ENCODE results near the gene DUSP16. TPM values are rescaled to one million over a fixed set of nuclear protein-coding genes. Genes with fewer than 3 reads are reported as not detected.
"Not testable (repeated sequence)": the region's sequence is repeated elsewhere in the genome, so short reads cannot be mapped to it uniquely, and the experiment has no call there.

The DUSP16 gene
- total RNA-seq, 1 donor, result 12.1 TPM

- DNase-seq (ENCODE audit: low read depth), result no peak
- H3K4me3 ChIP-seq (ENCODE audit: low read depth, low read length), result no peak overlapping the region
- no peak for TF ChIP-seq CTCF (IDR thresholded peaks at IDR 0.05; ENCODE audit: insufficient read depth, low read depth, low read length)
Observed at GRCh38 chr12:12592930-12593329, 30.3 kb upstream of the DUSP16 start.

- no peak for TF ChIP-seq CTCF (IDR thresholded peaks at IDR 0.05; ENCODE audit: insufficient read depth, low read depth, low read length)
- no peak overlapping the region for H3K4me3 ChIP-seq (ENCODE audit: low read depth, low read length)
- DNase-seq (ENCODE audit: low read depth), result no peak
Observed at GRCh38 chr12:12590961-12591360, 28.3 kb upstream of the DUSP16 start.

- not testable (repeated sequence) for DNase-seq (ENCODE audit: low read depth)
Observed at GRCh38 chr12:12588436-12588835, 25.8 kb upstream of the DUSP16 start.

GRCh38 chr12:12587878-12588277 is 25.2 kb upstream of the DUSP16 start:
- TF ChIP-seq CTCF (IDR thresholded peaks at IDR 0.05; ENCODE audit: insufficient read depth, low read depth, low read length), result no peak
- DNase-seq (ENCODE audit: low read depth), result no peak
- no peak overlapping the region for H3K4me3 ChIP-seq (ENCODE audit: low read depth, low read length)

More at GRCh38 chr12:12588436-12588835, 25.8 kb upstream of the DUSP16 start:
- not testable (repeated sequence) for H3K4me3 ChIP-seq (ENCODE audit: low read depth, low read length)

GRCh38 chr12:12586879-12587675 is 24.4 kb upstream of the DUSP16 start:
- no peak for TF ChIP-seq CTCF (IDR thresholded peaks at IDR 0.05; ENCODE audit: insufficient read depth, low read depth, low read length)
- no peak for DNase-seq (ENCODE audit: low read depth)
- H3K4me3 ChIP-seq (ENCODE audit: low read depth, low read length), result no peak overlapping the region

- DNase-seq (ENCODE audit: low read depth), result no peak
- TF ChIP-seq CTCF (IDR thresholded peaks at IDR 0.05; ENCODE audit: insufficient read depth, low read depth, low read length), result no peak
- no peak overlapping the region for H3K4me3 ChIP-seq (ENCODE audit: low read depth, low read length)
Observed at GRCh38 chr12:12585115-12585863, 22.6 kb upstream of the DUSP16 start.

GRCh38 chr12:12583510-12584178 is 21.0 kb upstream of the DUSP16 start:
- TF ChIP-seq CTCF (IDR thresholded peaks at IDR 0.05; ENCODE audit: insufficient read depth, low read depth, low read length), result no peak
- no peak overlapping the region for H3K4me3 ChIP-seq (ENCODE audit: low read depth, low read length)
- no peak for DNase-seq (ENCODE audit: low read depth)

All from fibroblast of villous mesenchyme (primary cell).